Measurements from ENCODE around the gene KPNA3.

GRCh38 chr13:49733181-49733951 is 59.1 kb downstream of the KPNA3 start:
- no peak for TF ChIP-seq EZH2 (IDR thresholded peaks at IDR 0.05; ENCODE audit: insufficient read depth, poor library complexity, severe bottlenecking)
- no peak for TF ChIP-seq EZH2phosphoT487 (IDR thresholded peaks at IDR 0.05; ENCODE audit: insufficient read depth, low read depth)

Measured in GM23248 (cell line).